ENCODE measurements around the gene SEPTIN10.
"Not testable (repeated sequence)": the region's sequence is repeated elsewhere in the genome, so short reads cannot be mapped to it uniquely, and the experiment has no call there.

Gene SEPTIN10

DNA sequence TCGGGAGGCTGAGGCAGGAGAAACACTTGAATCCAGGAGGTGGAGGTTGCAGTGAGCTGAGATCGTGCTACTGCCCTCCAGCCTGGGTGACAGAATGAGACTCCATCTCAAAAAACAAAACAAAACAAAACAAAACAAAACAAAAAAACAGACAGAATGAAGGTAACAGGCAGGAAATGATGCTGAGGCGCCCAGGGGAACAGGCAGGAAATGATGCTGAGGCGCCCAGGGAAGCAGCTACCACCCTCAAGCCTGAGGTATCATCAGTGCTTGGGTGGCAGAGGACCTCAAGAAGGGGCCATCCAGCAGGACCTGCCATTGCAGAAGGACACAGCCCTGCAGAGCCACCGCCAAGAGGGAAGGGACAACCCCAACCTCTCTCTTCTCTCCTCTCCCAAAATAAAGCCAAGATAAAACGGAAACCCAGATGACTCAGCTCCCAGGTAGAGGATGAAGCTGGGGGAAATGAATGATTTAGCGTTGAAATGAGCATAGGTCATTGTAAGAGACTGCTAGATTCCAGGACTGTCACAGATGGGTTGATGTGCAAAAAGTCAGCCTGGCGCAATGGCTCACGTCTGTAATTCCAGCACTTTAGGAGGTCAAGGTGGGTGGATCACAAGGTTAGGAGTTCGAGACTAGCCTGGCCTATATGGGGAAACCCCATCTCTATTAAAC, 19.7 kb upstream of the SEPTIN10 start:
- DNase-seq = no peak

DNA sequence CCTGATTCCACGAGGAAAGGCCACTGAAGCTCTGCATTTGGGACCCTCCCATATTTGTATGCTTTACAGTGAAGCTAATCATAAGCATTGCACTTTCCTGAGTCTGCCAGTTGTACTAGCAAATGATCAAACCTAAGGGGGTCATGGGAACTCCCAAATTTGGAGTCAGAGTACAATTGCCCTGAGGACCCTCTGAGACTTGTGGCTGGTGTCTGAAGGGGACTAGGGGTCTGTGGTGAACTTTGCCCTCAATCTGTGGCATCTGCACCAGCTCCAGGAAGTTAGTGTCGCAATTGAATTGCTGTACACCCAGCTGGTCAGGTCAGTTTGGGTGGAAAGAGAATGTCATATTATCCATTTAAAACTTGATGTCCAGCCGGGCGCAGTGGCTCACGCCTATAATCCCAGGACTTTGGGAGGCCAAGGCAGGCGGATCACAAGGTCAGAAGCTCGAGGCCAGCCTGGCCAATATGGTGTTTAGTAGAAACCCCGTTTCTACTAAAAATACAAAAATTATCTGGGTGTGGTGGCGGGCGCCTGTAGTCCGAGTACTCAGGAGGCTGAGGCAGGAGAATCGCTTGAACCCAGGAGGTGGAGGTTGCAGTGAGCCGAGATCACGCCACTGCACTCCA, 18.5 kb upstream of the SEPTIN10 start:
- no peak for DNase-seq

DNA sequence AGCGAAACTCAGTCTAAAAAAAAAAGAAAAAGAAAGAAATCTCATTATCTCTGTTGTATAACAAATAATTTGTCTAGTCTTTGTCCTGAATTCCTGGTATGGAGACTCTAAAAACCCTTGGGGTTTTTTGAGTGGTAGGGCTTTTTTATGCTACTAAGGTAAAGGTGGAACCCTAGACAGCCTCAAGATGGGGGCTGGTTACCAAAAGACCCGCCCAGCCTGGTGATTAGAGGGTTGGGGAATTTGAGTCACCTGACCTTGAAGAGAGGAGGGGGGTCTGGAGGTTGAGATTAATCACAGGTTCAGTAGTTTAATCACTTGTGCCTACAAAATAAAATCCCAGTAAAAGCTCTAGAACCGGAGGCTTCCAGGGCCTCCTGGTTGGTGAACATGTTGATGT, 18.0 kb upstream of the SEPTIN10 start:
- DNase-seq = no peak

DNA sequence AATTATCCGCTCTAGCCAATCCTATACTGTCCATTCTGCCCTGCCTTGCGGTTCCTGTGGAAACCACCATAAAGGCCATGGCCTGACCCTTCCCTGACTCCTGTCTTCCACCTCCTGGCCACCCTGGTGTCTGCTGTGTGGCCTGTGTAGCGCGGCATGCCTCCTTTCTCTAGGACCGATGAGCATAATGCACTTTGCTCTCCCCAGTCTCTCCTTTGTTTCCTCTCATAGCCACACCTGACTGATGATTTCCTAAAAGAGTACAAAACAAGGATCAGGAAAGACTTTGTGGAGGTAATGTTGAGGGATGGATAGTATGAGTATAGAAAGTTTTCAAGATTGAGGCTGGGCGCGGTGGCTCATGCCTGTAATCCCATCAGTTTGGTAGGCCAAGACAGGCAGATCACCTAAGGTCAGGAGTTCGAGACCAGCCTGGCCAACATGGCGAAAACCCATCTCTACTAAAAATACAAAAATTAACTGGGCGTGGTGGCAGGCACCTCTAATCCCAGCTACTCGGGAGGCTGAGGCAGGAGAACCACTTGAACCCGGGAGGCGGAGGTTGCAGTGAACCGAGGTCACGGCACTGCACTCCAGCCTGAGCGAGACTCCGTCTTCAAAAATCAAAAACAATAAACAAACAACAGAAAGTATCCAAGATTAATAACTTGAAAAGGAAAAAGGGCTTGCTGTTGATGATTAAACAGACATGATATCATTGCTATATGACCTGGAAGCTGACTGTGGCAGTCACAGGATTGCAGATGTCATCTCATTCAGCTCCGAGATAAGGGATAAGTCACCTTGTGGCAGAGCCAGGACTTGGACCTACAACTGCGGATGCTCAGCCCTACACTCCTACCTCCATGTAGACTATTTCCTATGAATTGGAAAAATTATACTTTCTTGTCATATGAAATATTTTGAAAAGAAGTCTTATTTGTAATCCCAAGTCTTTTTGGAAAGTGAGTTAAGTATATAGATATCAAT, 17.0 kb upstream of the SEPTIN10 start:
- no peak for DNase-seq

DNA sequence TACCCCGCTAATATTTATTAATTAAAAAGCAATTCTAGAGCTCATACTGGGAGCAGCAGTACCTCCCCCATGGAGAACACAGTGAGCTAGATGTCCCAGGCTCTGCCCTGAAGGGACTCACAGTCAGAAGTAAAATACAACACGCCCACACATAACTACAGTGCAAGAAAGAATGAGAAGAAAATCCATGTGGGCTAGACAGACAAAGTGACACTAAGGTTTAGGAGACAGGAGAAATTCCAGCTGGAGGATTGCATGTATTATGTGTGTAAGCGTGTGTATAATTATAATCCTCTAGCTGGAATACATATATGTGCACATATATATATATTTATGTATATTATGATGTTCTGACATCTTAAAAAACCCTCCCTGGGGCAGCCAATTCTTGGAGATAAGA, 16.1 kb upstream of the SEPTIN10 start:
- DNase-seq = no peak

DNA sequence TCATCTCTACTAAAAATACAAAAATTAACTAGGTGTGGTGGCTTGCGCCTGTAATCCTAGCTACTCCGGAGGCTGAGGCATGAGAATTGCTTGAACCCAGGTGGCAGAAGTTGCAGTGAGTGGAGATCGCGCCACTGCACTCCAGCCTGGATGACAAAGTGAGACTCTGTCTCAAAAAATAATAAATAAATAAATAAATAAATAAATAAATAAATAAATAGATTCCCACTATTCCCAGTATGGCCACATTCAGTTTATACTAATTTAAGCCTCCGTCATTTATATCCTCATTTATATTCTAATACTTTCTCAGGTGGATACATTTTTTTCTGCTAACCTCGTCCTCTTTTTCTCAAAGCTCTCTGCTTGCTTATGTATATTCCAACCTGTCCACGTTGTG, 14.6 kb upstream of the SEPTIN10 start:
- DNase-seq = not testable (repeated sequence)

DNA sequence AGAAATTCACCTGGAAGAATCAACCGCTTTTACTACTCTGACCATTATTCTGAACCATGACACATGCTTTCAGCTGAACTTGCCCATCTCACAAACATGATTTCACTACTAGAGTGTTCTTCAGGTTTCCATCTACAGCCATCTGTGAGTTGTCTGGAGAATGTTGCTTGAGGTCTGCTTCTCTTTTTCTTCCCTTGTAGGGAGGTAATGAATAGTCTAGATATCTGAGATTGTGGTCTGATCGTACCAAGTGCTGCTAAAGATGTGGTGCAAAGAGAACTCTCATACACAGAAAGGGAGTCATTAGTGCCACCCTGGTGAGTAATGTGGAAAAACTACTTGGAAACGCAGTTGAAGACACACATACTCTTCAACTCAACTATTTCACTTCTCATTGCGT, 10.6 kb upstream of the SEPTIN10 start:
- no peak for DNase-seq

DNA sequence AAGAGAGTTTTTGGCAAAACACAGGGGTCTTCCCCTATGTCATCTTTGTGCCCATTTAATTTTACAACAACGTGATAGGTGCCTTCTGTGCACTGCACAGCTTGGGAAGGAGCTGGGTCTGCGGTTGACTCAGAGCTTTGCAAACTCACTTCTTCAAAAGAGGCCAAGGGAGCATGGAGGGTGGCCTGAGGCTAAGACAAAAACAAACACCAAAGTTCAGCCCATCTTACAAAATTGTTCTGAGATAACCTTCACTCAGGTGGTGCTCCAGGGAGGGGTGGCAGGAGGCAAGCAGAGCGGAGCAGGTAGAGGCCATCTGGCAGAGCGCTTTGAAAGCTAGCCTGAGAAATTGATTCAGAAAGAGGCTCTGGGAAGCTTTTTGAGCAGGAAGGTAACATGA, 10.2 kb upstream of the SEPTIN10 start:
- DNase-seq = no peak

DNA sequence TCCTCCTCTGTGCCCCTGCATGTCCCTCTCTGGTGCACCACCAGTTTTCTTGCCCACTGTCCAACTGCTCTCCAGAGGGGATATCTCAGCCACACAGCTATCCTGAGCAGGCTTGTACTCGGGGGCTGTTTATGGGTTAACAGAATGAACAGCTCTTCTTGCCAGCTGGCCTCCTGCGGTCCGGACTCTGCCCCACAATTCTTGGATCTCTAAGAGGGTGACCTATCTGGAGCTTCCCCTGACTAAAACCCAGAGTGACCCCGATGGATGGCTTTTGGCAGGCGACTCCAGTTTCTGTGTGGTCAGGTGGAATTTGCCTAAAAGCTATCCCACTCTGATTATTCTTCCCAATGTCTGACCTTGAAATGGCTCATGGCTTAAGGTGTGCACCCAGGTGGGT, 9.5 kb upstream of the SEPTIN10 start:
- DNase-seq = no peak

DNA sequence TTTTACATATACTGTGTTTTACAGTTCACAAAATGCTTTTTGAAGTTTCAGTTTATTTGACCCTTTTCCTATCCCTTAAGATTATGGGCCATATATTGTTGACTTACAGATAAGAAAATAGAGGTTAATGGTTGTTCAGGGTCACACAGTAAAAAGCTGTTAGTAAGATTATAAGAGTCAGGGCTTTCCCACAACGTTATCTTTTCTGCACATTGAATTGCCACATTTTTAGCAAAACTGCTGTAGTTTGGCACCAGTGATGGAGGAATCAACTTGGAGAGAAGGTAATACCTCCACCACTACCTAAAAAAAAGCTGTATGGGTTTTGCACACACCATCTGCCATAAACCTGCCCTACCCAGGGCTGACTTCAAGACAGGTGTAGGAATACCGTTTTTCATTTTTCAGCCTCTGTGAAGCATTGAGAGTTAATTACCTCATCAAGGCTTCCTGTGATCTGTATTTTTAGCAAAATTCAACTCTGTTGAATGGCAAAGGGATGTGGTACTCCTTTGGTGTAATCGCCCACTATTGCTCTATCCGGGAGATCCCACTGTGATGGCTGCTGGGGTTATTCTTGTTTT, 5.4 kb upstream of the SEPTIN10 start:
- no peak for DNase-seq

DNA sequence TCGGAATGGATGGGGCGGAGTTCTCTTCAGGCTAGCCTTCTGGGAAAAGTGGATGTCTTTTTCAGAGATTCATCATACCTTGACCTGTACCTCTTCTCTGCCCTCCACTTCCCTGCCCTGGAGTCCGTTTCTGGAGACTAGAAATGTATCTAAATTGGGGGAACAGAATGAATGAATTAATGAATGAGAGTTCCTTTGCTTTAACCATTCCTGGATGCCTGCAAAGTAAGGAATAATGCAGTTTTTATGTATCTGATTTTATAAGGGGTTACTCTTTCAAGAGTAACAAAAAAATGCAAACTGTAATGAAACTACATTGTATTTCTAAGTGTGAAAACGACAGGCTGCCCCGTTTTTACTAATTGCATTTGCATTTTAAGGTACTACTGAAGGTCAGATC, 2.4 kb upstream of the SEPTIN10 start:
- no peak for DNase-seq

DNA sequence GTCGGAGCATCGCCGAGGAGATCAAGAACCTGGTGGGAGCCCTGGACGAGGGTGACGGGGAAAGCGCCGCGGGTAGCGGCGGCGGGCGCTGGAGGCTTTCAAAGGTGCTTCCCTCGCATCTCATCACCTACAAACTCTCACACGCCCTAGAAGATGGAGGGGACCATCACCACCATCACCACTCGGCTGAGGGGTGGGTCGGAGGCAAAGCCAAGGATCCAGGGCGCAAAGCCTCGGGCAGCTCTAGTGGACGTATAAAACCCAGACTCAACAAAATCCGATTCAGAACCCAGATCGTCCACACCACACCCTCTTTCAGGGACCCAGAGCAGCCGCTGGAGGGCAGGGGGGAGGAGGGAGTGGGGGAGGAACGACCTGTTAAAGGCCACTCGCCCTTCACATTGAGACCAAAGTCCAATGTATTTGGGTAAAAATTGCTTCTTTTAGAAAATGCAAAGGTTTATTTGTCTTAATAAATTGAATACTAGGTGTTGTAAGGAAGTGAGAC, 1.9 kb upstream of the SEPTIN10 start:
- no peak for DNase-seq

DNA sequence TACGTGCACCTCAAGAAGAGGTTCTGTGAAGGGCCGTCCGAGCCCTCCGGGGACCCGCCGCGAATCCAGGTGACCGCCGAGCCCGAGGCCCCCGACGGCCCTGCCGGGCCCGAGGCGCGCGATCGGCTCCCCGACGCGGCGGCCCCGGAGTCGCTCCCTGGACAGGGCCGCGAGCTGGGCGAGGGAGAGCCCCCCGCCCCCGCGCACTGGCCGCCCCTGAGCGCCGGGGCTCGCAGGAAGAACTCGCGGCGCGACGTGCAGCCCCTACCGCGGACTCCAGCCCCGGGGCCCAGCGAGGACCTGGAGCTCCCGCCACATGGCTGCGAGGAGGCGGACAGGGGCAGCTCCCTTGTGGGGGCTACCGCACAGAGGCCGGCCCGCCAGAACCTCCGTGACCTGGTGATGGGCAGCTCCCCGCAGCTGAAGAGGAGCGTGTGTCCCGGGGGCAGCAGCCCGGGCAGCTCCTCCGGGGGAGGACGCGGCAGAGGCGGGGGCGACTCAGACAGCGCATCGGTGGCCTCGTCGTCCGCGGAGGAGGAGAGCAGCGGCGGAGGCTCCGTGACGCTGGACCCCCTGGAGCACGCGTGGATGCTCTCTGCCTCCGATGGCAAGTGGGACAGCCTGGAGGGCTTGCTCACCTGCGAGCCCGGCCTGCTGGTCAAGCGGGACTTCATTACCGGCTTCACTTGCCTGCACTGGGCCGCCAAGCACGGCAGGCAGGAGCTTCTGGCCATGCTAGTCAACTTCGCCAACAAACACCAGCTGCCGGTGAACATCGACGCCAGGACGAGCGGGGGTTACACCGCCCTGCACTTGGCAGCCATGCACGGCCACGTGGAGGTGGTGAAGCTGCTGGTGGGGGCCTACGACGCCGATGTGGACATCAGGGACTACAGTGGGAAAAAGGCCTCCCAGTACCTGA, 1.2 kb upstream of the SEPTIN10 start:
- peak; percentile 53 for DNase-seq

DNA sequence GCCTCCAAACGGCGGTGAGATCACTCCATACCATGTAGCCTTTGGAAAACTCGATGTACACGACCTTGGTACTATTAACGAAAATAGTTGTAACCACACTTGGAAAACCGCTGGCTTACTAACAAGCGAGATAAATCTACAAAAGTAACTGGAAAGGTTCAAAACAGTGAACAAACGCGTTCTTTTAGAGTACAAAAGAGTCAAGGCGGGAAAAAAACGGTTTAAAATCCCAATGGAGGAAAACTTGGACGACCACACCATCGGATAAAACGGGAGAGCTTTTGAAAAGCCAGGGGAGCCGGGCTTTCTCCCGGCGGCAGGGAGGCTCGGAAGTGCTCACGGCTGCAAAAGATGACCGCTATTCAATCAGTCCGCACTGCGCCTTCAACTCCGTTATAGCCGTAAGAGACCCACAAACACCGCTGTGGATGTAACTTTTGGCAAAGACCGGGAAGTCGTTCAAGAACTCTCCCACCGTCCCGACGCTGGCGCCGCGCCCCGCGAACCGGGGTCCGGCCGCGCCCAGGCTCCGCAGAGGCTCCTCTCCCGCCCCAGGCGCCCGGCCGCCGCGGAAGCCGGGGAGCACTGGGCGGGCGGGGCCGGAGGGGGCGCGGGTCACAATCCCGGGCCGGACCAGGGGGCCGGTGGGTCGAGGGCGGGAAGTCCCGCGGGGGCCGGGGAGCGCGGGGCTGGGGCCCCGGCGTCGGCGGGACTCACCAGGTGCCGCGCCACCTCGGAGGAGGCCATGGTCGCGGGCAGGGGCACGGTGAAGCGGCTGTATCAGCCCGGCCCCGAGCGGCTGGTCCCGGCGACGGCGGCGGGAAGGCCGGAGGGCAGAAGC, 465 bp downstream of the SEPTIN10 start:
- DNase-seq = peak; percentile 63

DNA sequence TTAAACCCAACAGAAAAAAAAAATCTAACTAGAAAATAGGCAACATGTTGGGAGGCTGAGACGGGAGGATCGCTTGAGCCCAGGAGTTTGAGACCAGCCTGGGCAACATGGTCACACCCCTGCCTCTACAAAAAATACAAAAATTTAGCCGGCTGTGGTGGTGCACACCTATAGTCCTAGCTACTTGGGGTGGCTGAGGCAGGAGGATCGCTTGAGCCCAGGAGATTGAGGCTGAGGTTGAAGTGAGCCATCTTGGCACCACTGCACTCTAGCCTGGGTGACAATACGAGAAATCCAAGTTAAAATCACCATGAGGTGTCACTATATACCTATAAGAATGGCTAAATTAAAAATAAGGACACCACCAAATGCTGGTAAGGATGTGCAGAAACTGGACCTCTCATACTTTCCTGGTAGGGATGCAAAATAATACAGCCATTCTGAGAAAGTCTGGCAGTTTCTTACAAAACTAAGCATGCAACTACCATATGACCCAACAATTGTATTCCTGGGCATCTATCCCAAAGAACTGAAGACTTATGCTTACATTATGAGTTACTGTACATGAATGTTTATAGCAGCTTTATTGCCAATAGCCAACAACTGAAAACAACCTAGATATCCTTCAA, 2.2 kb downstream of the SEPTIN10 start:
- no peak for DNase-seq

DNA sequence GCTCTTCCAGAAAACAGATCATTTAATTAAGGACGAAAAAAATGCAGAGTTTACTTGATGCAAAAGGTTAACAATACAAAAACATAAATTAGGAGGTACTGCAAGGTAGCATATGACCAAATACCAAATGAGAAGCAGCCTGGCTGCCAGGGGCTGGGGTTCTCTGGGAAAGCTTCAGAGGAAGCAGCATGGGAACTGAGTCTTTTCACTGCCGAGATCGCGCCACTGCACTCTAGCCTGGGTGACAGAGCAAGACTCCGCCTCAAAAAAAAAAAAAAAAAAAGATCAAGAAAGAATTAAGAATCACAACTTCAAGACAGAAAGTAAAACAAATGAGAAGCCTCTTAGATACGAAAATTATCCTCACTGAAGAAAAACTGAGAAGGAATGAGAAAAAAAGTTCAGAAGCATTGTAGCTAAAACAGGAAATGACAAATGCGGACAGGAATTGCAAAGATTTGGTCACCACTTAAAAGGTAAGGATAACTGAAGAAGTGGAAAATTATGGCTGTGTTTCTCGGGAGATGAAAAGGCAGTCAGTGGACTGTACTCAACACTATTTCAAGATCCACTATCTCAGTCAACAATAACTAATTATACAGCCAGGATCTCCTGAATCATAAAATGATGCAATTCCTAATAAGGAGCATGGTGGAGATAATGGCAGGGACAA, 4.3 kb downstream of the SEPTIN10 start:
- DNase-seq = no peak

DNA sequence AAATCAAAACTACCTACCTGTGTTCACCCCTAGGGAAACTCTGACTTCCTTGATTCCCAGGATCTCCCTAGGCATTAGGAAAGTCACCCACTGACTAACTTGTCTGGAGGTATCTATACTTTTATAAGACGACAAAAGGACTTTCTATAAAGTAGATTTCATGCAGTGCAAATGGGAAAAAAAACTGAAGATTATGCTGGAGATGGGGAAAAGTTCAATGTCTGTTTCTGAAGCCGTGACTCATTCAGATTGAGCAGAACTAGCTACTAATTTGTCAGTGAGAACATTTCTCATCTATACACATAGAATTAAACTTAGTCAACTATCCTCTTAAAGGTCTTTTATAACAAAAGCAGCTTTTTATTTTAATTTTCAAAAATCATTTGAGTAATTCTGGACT, 6.0 kb downstream of the SEPTIN10 start:
- DNase-seq = no peak

DNA sequence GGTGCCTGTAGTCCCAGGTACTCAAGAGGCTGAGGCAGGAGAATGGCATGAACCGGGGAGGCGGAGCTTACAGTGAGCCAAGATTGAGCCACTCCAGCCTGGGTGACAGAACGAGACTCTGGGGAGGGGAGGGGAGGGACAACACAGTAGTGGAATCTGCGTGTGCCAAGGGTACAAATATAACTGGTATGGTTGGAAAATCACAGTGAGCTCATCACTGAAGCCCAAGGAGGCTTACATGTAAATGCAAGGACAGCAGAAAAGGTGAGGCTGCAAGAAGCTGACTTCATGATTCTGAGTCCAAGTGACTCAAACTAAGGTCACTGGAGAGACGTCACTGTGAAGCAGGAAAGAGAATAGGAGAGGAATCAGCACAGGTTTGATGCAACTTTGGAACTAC, 9.2 kb downstream of the SEPTIN10 start:
- no peak for DNase-seq

DNA sequence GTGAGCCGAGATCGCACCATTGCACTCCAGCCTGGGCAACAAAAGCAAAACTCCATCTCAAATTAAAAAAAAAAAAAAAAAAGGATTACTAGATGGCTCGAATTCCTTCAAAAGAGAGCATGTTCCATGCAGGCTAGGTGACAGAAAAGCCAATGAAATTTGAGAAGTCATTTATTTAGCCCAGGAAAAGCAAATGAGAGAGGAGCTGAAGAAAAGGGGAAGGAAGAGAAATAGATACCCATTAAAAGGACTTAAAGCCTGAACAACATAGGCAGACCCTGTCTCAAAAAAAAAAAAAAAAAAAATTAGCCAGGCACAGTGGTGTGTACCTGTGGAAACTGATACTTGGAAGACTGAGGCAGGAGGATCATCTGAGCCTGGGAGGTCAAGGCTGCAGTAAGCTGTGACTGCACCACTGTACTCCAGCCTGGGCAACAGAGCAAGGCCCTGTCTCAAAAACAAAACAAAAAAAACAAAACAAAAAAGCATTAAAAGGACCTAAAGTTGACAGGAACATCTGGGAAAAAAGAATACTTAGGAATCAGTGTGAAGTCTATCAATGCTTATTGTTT, 11.1 kb downstream of the SEPTIN10 start:
- DNase-seq = no peak

DNA sequence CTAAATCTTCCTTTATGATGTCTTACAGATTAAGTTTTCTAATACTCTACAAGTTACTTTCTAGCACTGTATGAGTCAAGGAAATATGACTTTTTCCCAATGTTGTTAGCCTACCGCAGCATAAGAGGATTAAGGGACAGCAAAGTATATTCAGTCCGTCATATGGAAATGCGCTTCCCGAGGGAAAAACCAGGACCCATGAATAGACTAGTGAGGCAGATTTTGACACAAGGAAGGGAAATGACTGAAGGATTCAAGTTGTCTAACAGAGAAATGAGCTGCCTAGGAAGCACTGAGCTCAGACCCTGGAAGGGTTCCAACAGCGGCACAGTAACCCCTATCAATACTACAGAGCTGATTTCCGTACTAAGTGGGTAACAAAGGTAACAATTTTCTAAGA, 12.0 kb downstream of the SEPTIN10 start:
- DNase-seq = no peak

Measured in activated CD8-positive, alpha-beta memory T cell treated with anti-CD3 and anti-CD28 coated beads, Interleukin-2, amount 50 U/mL, for 48 hours (primary cell).